BJ (cell line): Measurements from ENCODE around the gene DRD2. TPM values are rescaled to one million over a fixed set of nuclear protein-coding genes. Genes with fewer than 3 reads are reported as not detected.

Source experiments
- CTCF ChIA-PET: fragments of 350-600 bp; formaldehyde crosslinking; extraction: SDS; loops from one replicate; lab custom pipeline; 2021; ENCODE audit warnings: antibody characterized with exemption, inconsistent platforms; lab: Yijun Ruan, JAX
- POLR2A ChIA-PET: fragments of 300-600 bp; sonication (Branson Sonifier 250); formaldehyde crosslinking; extraction: SDS; loops from one replicate; lab custom pipeline; 2021; ENCODE audit warnings: antibody characterized with exemption; lab: Charles Lee
- DNase-seq: peaks from one replicate; pipeline ENCODE4 v3.0.0-alpha.2; 2011; ENCODE audit warnings: low read depth
- H3K27me3 ChIP-seq: 2 replicates; pipeline ENCODE4 v1.6.0; 2011; ENCODE audit warnings: low read length; ENCODE audit not compliant: control insufficient read depth, insufficient read depth
- H3K36me3 ChIP-seq: 2 replicates; pipeline ENCODE4 v1.5.1; 2011; ENCODE audit warnings: low read length; ENCODE audit not compliant: control insufficient read depth, insufficient read depth
- H3K4me3 ChIP-seq: 2 replicates; pipeline ENCODE4 v1.5.1; 2011; ENCODE audit warnings: low read depth, mild to moderate bottlenecking, control low read depth, low read length
- CTCF ChIP-seq: IDR thresholded peaks from 2 replicates; pipeline ENCODE4 v1.5.1; 2011; ENCODE audit warnings: low read depth, mild to moderate bottlenecking, control low read depth, inconsistent platforms, low read length, moderate library complexity; ENCODE audit not compliant: insufficient read depth
- polyA plus RNA-seq: library from polyadenylated mRNA; depleted of rRNA; stranded (reverse); fragments of >200 nt; gene quantifications from 2 replicates; pipeline ENCODE4 v1.2.3, GENCODE V29; 2011

DRD2 gene
- polyA plus RNA-seq, 1 experiment: not detected

- POLR2A ChIA-PET: no interaction called here
- no peak for TF ChIP-seq CTCF
- H3K27me3 ChIP-seq: no peaks in the 10 kb centered on the region
These were observed 9.0 kb upstream of the DRD2 start for GRCh38 chr11:113484223-113484622.

DNA sequence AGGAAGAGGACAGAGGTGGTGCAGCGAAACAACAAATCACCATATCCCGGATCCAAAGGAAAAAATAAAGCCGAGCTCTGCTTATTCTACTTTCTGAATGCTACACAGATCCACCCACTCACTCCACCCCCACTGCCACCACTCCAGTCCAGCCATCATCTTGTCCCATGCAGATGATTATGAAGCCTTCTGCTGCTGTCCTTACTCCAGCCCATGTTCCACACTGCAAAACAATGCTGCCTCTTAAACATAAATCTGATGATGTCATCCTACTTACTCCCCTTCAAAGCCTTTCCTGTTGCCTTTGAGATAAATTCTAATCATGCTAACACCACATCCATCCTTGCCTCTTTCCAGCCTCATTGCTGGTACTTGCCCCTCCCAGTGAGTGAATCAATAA is 6.5 kb upstream of the DRD2 start:
- Histone ChIP-seq H3K4me3 (no peak overlapping the region), H3K36me3 (no peaks in the 10 kb centered on the region), H3K27me3 (0 out of 2 replicates have a peak, but pooled peaks cover 2% of the 10 kb centered on the region)
- DNase-seq: no peak
- ChIA-PET CTCF (no interaction called here), POLR2A (no interaction called here)
- no peak for TF ChIP-seq CTCF

More at GRCh38 chr11:113484223-113484622, 9.0 kb upstream of the DRD2 start:
- DNase-seq: no peak
- Histone ChIP-seq H3K4me3 (no peak overlapping the region), H3K36me3 (no peaks in the 10 kb centered on the region)
- CTCF ChIA-PET: no interaction called here

GRCh38 chr11:113481226-113481625 is 6.0 kb upstream of the DRD2 start:
- ChIA-PET CTCF (no interaction called here), POLR2A (no interaction called here)
- no peak for DNase-seq
- Histone ChIP-seq H3K36me3 (no peaks in the 10 kb centered on the region), H3K27me3 (peaks cover 3% of the 10 kb centered on the region; the same call in 1 of the 2 replicates), H3K4me3 (no peak overlapping the region)
- TF ChIP-seq CTCF: no peak

GRCh38 chr11:113477321-113477720 is 2.1 kb upstream of the DRD2 start:
- no peak for TF ChIP-seq CTCF
- DNase-seq: no peak
- POLR2A ChIA-PET: no interaction called here
- CTCF ChIA-PET: no interaction called here
- Histone ChIP-seq H3K4me3 (no peak overlapping the region), H3K27me3 (peaks cover 16% of the 10 kb centered on the region), H3K36me3 (no peaks in the 10 kb centered on the region)

GRCh38 chr11:113476553-113476952 is 1.4 kb upstream of the DRD2 start:
- Histone ChIP-seq H3K27me3 (peaks cover 16% of the 10 kb centered on the region), H3K36me3 (no peaks in the 10 kb centered on the region), H3K4me3 (no peak overlapping the region)
- ChIA-PET POLR2A (no interaction called here), CTCF (no interaction called here)
- TF ChIP-seq CTCF: no peak
- no peak for DNase-seq
